Measurements from ENCODE around the gene WNT2B.

Gene WNT2B

GRCh38 chr1:112517231-112517630 is 8.5 kb downstream of the WNT2B start:
- FAIRE-seq (no peak), DNase-seq (ENCODE audit: insufficient read length) (no peak)
- TF ChIP-seq TAF1 (IDR thresholded peaks at IDR 0.05; ENCODE audit: borderline replicate concordance, low read depth, low read length): no peak
- no peak for TF ChIP-seq POLR2AphosphoS5 (IDR thresholded peaks at IDR 0.05; ENCODE audit: low read depth, low read length)
- TF ChIP-seq POLR2A (IDR thresholded peaks at IDR 0.05; ENCODE audit: low read depth, low read length): no peak

GRCh38 chr1:112517646-112518045 is 8.9 kb downstream of the WNT2B start:
- FAIRE-seq (no peak), DNase-seq (ENCODE audit: insufficient read length) (no peak)
- no peak for TF ChIP-seq TAF1 (IDR thresholded peaks at IDR 0.05; ENCODE audit: borderline replicate concordance, low read depth, low read length)
- TF ChIP-seq POLR2AphosphoS5 (IDR thresholded peaks at IDR 0.05; ENCODE audit: low read depth, low read length): no peak
- TF ChIP-seq POLR2A (IDR thresholded peaks at IDR 0.05; ENCODE audit: low read depth, low read length): no peak

- FAIRE-seq (no peak), DNase-seq (ENCODE audit: insufficient read length) (no peak)
- TF ChIP-seq POLR2A (IDR thresholded peaks at IDR 0.05; ENCODE audit: low read depth, low read length) (no peak), POLR2AphosphoS5 (IDR thresholded peaks at IDR 0.05; ENCODE audit: low read depth, low read length) (no peak), TAF1 (IDR thresholded peaks at IDR 0.05; ENCODE audit: borderline replicate concordance, low read depth, low read length) (no peak)
Observed at GRCh38 chr1:112518186-112518585, 9.4 kb downstream of the WNT2B start.

GRCh38 chr1:112520166-112520565 is 11.4 kb downstream of the WNT2B start:
- FAIRE-seq (no peak), DNase-seq (ENCODE audit: insufficient read length) (no peak)
- TF ChIP-seq TAF1 (IDR thresholded peaks at IDR 0.05; ENCODE audit: borderline replicate concordance, low read depth, low read length): no peak
- TF ChIP-seq POLR2A (IDR thresholded peaks at IDR 0.05; ENCODE audit: low read depth, low read length): no peak
- TF ChIP-seq POLR2AphosphoS5 (IDR thresholded peaks at IDR 0.05; ENCODE audit: low read depth, low read length): no peak

GRCh38 chr1:112522621-112523020 is 13.9 kb downstream of the WNT2B start:
- no peak for FAIRE-seq
- no peak for DNase-seq (ENCODE audit: insufficient read length)
- TF ChIP-seq POLR2A (IDR thresholded peaks at IDR 0.05; ENCODE audit: low read depth, low read length) (no peak), TAF1 (IDR thresholded peaks at IDR 0.05; ENCODE audit: borderline replicate concordance, low read depth, low read length) (no peak), POLR2AphosphoS5 (IDR thresholded peaks at IDR 0.05; ENCODE audit: low read depth, low read length) (no peak)

- FAIRE-seq: no peak
- TF ChIP-seq POLR2A (IDR thresholded peaks at IDR 0.05; ENCODE audit: low read depth, low read length) (no peak), POLR2AphosphoS5 (IDR thresholded peaks at IDR 0.05; ENCODE audit: low read depth, low read length) (no peak), TAF1 (IDR thresholded peaks at IDR 0.05; ENCODE audit: borderline replicate concordance, low read depth, low read length) (no peak)
- no peak for DNase-seq (ENCODE audit: insufficient read length)
Observed at GRCh38 chr1:112524251-112524650, 15.5 kb downstream of the WNT2B start.

GRCh38 chr1:112524986-112525385 is 16.2 kb downstream of the WNT2B start:
- FAIRE-seq: no peak
- no peak for DNase-seq (ENCODE audit: insufficient read length)
- no peak for TF ChIP-seq POLR2A (IDR thresholded peaks at IDR 0.05; ENCODE audit: low read depth, low read length)
- TF ChIP-seq TAF1 (IDR thresholded peaks at IDR 0.05; ENCODE audit: borderline replicate concordance, low read depth, low read length): no peak
- TF ChIP-seq POLR2AphosphoS5 (IDR thresholded peaks at IDR 0.05; ENCODE audit: low read depth, low read length): no peak

GRCh38 chr1:112527266-112528010 is 18.7 kb downstream of the WNT2B start:
- FAIRE-seq (no peak), DNase-seq (ENCODE audit: insufficient read length) (no peak)
- no peak for TF ChIP-seq POLR2A (IDR thresholded peaks at IDR 0.05; ENCODE audit: low read depth, low read length)

GRCh38 chr1:112528076-112528475 is 19.3 kb downstream of the WNT2B start:
- TF ChIP-seq POLR2AphosphoS5 (IDR thresholded peaks at IDR 0.05; ENCODE audit: low read depth, low read length): no peak
- DNase-seq (ENCODE audit: insufficient read length): no peak
- no peak for FAIRE-seq

- no peak for DNase-seq (ENCODE audit: insufficient read length)
- FAIRE-seq: no peak
- TF ChIP-seq POLR2AphosphoS5 (IDR thresholded peaks at IDR 0.05; ENCODE audit: low read depth, low read length): no peak
- TF ChIP-seq POLR2A (IDR thresholded peaks at IDR 0.05; ENCODE audit: low read depth, low read length): no peak
- TF ChIP-seq TAF1 (IDR thresholded peaks at IDR 0.05; ENCODE audit: borderline replicate concordance, low read depth, low read length): no peak
Observed at GRCh38 chr1:112529301-112529700, 20.5 kb downstream of the WNT2B start.

- DNase-seq (ENCODE audit: insufficient read length): no peak
- FAIRE-seq: no peak
- TF ChIP-seq TAF1 (IDR thresholded peaks at IDR 0.05; ENCODE audit: borderline replicate concordance, low read depth, low read length): no peak
- TF ChIP-seq POLR2A (IDR thresholded peaks at IDR 0.05; ENCODE audit: low read depth, low read length): no peak
- no peak for TF ChIP-seq POLR2AphosphoS5 (IDR thresholded peaks at IDR 0.05; ENCODE audit: low read depth, low read length)
Observed at GRCh38 chr1:112530832-112531231, 22.1 kb downstream of the WNT2B start.

GRCh38 chr1:112532064-112532463 is 23.3 kb downstream of the WNT2B start:
- FAIRE-seq (no peak), DNase-seq (ENCODE audit: insufficient read length) (no peak)
- TF ChIP-seq TAF1 (IDR thresholded peaks at IDR 0.05; ENCODE audit: borderline replicate concordance, low read depth, low read length): no peak
- no peak for TF ChIP-seq POLR2A (IDR thresholded peaks at IDR 0.05; ENCODE audit: low read depth, low read length)
- no peak for TF ChIP-seq POLR2AphosphoS5 (IDR thresholded peaks at IDR 0.05; ENCODE audit: low read depth, low read length)

- FAIRE-seq: no peak
- DNase-seq (ENCODE audit: insufficient read length): no peak
- no peak for TF ChIP-seq POLR2AphosphoS5 (IDR thresholded peaks at IDR 0.05; ENCODE audit: low read depth, low read length)
- no peak for TF ChIP-seq TAF1 (IDR thresholded peaks at IDR 0.05; ENCODE audit: borderline replicate concordance, low read depth, low read length)
- TF ChIP-seq POLR2A (IDR thresholded peaks at IDR 0.05; ENCODE audit: low read depth, low read length): no peak
Observed at GRCh38 chr1:112533029-112533428, 24.3 kb downstream of the WNT2B start.

Data from GM12892 (cell line).